ENCODE results near the gene UBA1.

The UBA1 gene

DNA sequence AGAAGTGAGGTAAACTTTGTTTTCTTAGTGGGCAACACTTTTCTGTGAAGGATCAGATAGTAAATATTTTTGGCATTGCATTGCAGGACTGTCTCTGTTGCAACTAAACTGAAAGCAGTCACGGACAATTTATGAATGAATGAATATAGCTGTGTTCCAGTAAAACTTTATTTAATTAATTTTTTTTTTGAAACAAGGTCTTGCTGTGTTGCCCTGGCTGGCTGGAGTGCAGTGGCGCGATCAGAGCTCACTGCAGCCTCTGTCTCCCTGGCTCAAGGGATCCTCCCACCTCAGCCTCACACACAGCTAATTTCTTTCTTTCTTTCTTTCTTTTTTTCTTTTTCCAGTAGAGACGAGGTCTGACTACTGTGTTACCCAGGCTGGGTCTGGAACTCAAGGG lies 32.8 kb upstream of the UBA1 start:
- no peak overlapping the region for H3K27ac Mint-ChIP-seq
- DNase-seq (no peak), ATAC-seq (replicated peaks) (no peak)
- no peak overlapping the region for H3K4me3 Mint-ChIP-seq
- H3K36me3 Mint-ChIP-seq: peaks cover 11 to 27% of the 10 kb centered on the region in 2 donors
- no peaks in the 10 kb centered on the region for H3K9me3 Mint-ChIP-seq
- H3K27me3 Mint-ChIP-seq: no peaks in the 10 kb centered on the region
- H3K4me1 Mint-ChIP-seq: peaks cover 0 to 2% of the 10 kb centered on the region in 2 donors

- no peak overlapping the region for H3K4me3 Mint-ChIP-seq
- no peaks in the 10 kb centered on the region for H3K27me3 Mint-ChIP-seq
- H3K36me3 Mint-ChIP-seq: peaks cover 9 to 21% of the 10 kb centered on the region in 2 donors
- ATAC-seq (replicated peaks): no peak
- H3K9me3 Mint-ChIP-seq: no peaks in the 10 kb centered on the region
- H3K4me1 Mint-ChIP-seq: peaks cover 0 to 2% of the 10 kb centered on the region in 2 donors
- peak overlapping the region; percentile 27 for H3K27ac Mint-ChIP-seq
- no peak for DNase-seq
These were observed 30.6 kb upstream of the UBA1 start for GRCh38 chrX:47162927-47163583.

GRCh38 chrX:47164420-47164819 lies 29.2 kb upstream of the UBA1 start:
- no peak overlapping the region for H3K4me3 Mint-ChIP-seq
- H3K27ac Mint-ChIP-seq: no peak overlapping the region
- DNase-seq (no peak), ATAC-seq (replicated peaks) (no peak)
- peaks cover 0 to 7% of the 10 kb centered on the region in 2 donors for H3K27me3 Mint-ChIP-seq
- peaks cover 2 to 7% of the 10 kb centered on the region in 2 donors for H3K4me1 Mint-ChIP-seq
- H3K9me3 Mint-ChIP-seq: no peaks in the 10 kb centered on the region
- H3K36me3 Mint-ChIP-seq: peaks cover 14 to 21% of the 10 kb centered on the region in 2 donors

DNA sequence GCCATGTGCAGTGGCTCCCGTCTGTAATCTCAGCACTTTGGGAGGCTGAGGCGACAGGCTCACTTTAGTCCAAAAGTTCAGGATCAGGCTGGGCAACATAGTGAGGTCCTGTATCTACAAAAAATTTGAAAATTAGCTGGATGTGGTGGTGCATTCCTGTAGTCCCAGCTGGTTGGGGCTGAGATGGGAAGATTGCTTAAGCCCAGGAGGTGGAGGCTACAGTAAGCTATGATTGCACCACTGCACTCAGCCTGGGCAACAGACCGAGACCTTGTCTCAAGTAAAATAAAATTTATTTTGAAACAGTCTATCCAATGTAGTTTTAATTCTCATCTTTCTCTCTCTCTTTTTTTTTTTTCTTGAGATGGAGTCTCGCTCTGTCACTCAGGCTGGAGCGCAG lies 27.5 kb upstream of the UBA1 start:
- DNase-seq (no peak), ATAC-seq (replicated peaks) (no peak)
- no peaks in the 10 kb centered on the region for H3K9me3 Mint-ChIP-seq

DNA sequence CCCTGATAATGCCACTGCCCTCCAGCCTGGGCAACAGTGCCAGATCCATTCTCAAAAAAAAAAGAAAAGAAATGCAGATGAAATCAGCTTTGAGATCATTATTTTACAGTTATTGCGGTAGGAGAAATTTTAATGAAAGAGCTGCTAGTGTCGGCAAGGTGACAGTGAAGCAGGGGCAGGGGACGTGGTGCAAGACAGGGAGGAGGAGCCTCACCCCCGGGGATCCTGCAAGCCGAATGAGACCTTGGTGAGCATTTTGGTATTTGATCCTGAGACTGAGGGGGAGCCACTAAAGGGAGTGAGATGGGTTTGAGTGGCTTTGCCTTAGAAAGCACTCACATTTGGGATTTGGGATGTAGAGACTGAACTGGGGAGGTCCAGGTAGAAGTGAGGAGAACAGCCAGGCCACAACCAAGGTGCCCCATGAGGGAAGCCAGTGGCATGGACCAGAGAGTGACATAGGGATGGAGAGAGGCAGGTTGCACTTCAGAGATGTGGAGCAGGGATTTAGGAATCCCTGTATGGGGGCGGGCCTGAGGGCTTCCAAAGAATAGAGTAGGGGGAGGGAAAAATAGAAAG lies 25.0 kb upstream of the UBA1 start:
- Mint-ChIP-seq H3K9me3 (no peaks in the 10 kb centered on the region), H3K4me1 (peaks cover 0 to 7% of the 10 kb centered on the region in 2 donors), H3K27me3 (peaks cover 0 to 18% of the 10 kb centered on the region in 2 donors), H3K36me3 (peaks cover 10 to 23% of the 10 kb centered on the region in 2 donors), H3K4me3 (no peak overlapping the region), H3K27ac (no peak overlapping the region)
- DNase-seq: no peak
- no peak for ATAC-seq (replicated peaks)

More for the DNA sequence above, 27.5 kb upstream of the UBA1 start:
- Mint-ChIP-seq H3K27ac (no peak overlapping the region), H3K4me1 (peaks cover 0 to 7% of the 10 kb centered on the region in 2 donors), H3K27me3 (peaks cover 0 to 12% of the 10 kb centered on the region in 2 donors), H3K4me3 (no peak overlapping the region), H3K36me3 (peaks cover 12 to 18% of the 10 kb centered on the region in 2 donors)

DNA sequence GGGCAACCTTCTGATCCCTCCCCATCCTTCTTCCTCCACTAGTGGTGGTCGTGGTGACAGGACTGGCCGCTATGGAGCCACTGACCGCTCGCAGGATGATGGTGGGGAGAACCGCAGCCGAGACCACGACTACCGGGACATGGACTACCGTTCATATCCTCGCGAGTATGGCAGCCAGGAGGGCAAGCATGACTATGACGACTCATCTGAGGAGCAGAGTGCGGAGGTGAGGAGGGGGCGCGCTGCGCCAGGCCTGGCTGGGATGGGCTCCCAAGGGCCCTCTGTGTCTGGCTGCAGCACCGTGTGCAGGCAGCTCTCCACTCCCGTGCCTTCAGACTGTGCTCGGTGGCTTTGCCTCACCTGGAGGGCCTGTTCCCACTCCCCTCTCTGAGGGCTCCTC lies 24.4 kb upstream of the UBA1 start:
- no peaks in the 10 kb centered on the region for H3K9me3 Mint-ChIP-seq
- no peak overlapping the region for H3K4me3 Mint-ChIP-seq
- no peak for ATAC-seq (replicated peaks)
- H3K36me3 Mint-ChIP-seq: peaks cover 12 to 27% of the 10 kb centered on the region in 2 donors
- peaks cover 0 to 7% of the 10 kb centered on the region in 2 donors for H3K4me1 Mint-ChIP-seq
- no peak for DNase-seq
- peaks cover 0 to 24% of the 10 kb centered on the region in 2 donors for H3K27me3 Mint-ChIP-seq
- H3K27ac Mint-ChIP-seq: no peak overlapping the region

DNA sequence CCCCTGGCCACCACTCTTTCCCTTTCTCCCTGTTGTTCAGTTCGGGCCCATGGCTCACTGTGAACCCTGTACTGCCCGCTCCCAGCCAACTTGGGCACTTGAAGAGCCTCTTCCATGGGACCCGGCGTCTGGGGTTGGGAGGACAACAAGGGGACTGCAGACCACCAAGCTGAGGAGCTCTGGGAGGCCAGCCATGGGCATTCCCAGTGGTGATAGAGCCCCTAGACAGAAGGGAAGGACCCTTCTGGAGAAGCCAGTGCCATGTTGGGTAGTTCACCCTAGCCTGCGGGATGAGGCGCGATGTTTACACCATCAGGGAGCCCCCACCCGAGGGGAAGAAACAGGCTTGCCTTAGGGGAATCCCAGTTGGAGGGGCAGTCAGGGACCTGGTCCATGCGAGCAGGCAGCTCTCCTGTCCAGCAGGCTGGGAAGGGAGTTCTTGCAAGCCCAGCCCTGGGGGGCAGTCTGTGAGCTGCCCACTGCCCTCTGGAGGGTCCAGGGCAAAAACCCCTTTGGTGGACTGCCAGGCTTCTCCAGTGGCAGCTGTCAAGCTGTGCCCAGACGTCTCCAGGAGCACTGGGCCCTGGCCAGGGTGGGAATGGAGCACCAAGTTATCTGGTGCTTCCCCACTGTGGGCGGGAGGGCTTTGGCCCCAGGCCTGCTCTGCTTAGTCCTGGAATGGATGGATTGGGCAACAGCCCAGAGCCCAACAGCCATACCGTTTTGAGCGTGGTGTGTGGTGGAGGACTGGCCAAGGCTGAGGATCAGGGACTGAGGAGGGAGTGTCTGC lies 23.7 kb upstream of the UBA1 start:
- peaks cover 0 to 29% of the 10 kb centered on the region in 2 donors for H3K27me3 Mint-ChIP-seq
- ATAC-seq (replicated peaks) (no peak), DNase-seq (no peak)
- peaks cover 7 to 26% of the 10 kb centered on the region in 2 donors for H3K36me3 Mint-ChIP-seq
- H3K4me1 Mint-ChIP-seq: peaks cover 0 to 7% of the 10 kb centered on the region in 2 donors
- H3K4me3 Mint-ChIP-seq: no peak overlapping the region
- no peaks in the 10 kb centered on the region for H3K9me3 Mint-ChIP-seq
- no peak overlapping the region for H3K27ac Mint-ChIP-seq

GRCh38 chrX:47170861-47171692 lies 22.6 kb upstream of the UBA1 start:
- no peak for ATAC-seq (replicated peaks)
- Mint-ChIP-seq H3K4me1 (peaks cover 2 to 7% of the 10 kb centered on the region in 2 donors), H3K4me3 (no peak overlapping the region), H3K27me3 (peaks cover 0 to 34% of the 10 kb centered on the region in 2 donors), H3K9me3 (no peaks in the 10 kb centered on the region), H3K36me3 (peaks cover 10 to 29% of the 10 kb centered on the region in 2 donors), H3K27ac (no peak overlapping the region)
- no peak for DNase-seq

DNA sequence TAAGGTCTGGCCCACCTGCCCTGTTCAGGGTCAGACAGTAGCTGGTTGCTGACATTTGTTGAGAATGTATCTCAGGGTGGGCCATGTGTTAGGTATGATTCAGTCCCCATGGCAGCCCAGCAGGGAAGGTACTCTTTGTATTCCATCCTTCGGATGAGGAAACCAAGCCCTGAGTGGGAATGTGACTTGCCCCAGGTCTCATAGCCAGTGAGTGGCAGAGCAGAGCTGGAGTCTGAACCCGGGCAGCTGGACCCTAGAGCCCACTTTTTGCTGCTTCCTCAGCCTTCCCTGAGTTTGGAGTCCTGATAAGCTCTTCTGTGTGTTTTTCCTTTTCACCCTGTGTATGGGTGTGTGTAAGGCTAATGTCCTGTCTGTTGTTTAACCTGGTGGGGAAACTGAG lies 21.6 kb upstream of the UBA1 start:
- Mint-ChIP-seq H3K9me3 (no peaks in the 10 kb centered on the region), H3K36me3 (peaks cover 14 to 36% of the 10 kb centered on the region in 2 donors), H3K27ac (no peak overlapping the region), H3K27me3 (peaks cover 0 to 41% of the 10 kb centered on the region in 2 donors), H3K4me3 (no peak overlapping the region), H3K4me1 (peaks cover 6 to 7% of the 10 kb centered on the region in 2 donors)
- ATAC-seq (replicated peaks) (no peak), DNase-seq (no peak)

- peaks cover 14 to 36% of the 10 kb centered on the region in 2 donors for H3K36me3 Mint-ChIP-seq
- ATAC-seq (replicated peaks) (no peak), DNase-seq (no peak)
- no peaks in the 10 kb centered on the region for H3K9me3 Mint-ChIP-seq
- peaks cover 6 to 7% of the 10 kb centered on the region in 2 donors for H3K4me1 Mint-ChIP-seq
- H3K27ac Mint-ChIP-seq: no peak overlapping the region
- H3K4me3 Mint-ChIP-seq: no peak overlapping the region
- H3K27me3 Mint-ChIP-seq: peaks cover 0 to 41% of the 10 kb centered on the region in 2 donors
These were observed 21.1 kb upstream of the UBA1 start for GRCh38 chrX:47172549-47172948.

DNA sequence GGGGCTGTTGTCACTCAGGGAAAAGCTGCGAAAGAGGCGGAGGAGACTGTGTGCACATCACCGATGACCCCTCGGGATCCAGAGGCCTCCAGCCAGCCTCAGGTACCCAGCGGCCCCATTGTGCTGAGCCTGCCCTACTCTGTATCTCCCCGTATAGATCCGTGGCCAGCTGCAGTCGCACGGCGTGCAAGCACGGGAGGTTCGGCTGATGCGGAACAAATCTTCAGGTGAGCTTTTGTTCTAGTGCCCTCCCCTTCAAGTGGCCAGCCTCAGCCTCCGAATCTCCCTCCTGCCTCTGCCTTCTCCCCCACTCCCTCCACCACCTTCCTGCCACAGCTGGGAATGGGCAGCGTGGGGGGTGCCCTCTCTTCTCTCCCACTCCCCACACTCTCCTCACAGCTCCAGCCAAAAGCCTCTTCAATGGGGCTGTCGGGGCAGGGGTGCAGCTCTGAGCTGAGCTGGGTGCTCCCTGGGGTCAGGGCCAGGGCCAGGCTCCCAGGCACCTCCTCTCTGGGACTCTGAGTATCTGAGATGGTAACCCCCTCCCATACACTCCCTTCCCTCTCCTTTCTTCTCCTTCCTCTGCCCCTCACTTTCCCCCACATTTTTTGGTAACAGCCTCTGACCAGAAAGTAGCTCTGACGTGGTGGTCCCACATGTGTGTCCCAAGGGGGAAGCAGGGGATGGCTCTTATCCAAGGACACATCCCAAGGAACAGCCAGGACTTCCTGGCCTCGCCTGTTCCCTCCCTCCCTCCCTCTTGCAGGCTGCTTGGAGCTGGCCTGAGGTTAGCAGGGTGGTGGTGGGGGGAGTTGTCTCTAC lies 20.4 kb upstream of the UBA1 start:
- Mint-ChIP-seq H3K27me3 (peaks cover 0 to 46% of the 10 kb centered on the region in 2 donors), H3K4me1 (peaks cover 6 to 7% of the 10 kb centered on the region in 2 donors), H3K27ac (peak overlapping the region; percentile 26), H3K9me3 (no peaks in the 10 kb centered on the region), H3K36me3 (peaks cover 18 to 41% of the 10 kb centered on the region in 2 donors), H3K4me3 (no peak overlapping the region)
- DNase-seq (no peak), ATAC-seq (replicated peaks) (no peak)

- peaks cover 0 to 6% of the 10 kb centered on the region in 2 donors for H3K4me1 Mint-ChIP-seq
These were observed 19.3 kb upstream of the UBA1 start for GRCh38 chrX:47174376-47174775.

GRCh38 chrX:47174846-47175587 lies 18.6 kb upstream of the UBA1 start:
- H3K9me3 Mint-ChIP-seq: no peaks in the 10 kb centered on the region
- DNase-seq (no peak), ATAC-seq (replicated peaks) (no peak)
- H3K27me3 Mint-ChIP-seq: peaks cover 0 to 51% of the 10 kb centered on the region in 2 donors
- peaks cover 25 to 46% of the 10 kb centered on the region in 2 donors for H3K36me3 Mint-ChIP-seq
- peak overlapping the region; percentile 72 for H3K27ac Mint-ChIP-seq
- no peak overlapping the region for H3K4me3 Mint-ChIP-seq
- peaks cover 0 to 6% of the 10 kb centered on the region in 2 donors for H3K4me1 Mint-ChIP-seq

More at GRCh38 chrX:47174376-47174775, 19.3 kb upstream of the UBA1 start:
- Mint-ChIP-seq H3K36me3 (peaks cover 22 to 43% of the 10 kb centered on the region in 2 donors), H3K27me3 (peaks cover 0 to 47% of the 10 kb centered on the region in 2 donors), H3K4me3 (no peak overlapping the region), H3K9me3 (no peaks in the 10 kb centered on the region), H3K27ac (peak overlapping the region; percentile 72)
- DNase-seq (no peak), ATAC-seq (replicated peaks) (no peak)

Data from stimulated activated naive B cell treated with anti-CD40 and anti-IgM and Interleukin-4, amounts not matched to agents 10 μg/mL and 1 μg/mL and 100 μg/mL, for 72 hours (primary cell).